Karpas-422 (cell line): Measurements from ENCODE around the gene PGS1. TPM values are rescaled to one million over a fixed set of nuclear protein-coding genes. Genes with fewer than 3 reads are reported as not detected.

ENCODE experiments used
- DNase-seq: peaks from one replicate; pipeline ENCODE4 v3.0.0-alpha.2; 2015
- H2AFZ ChIP-seq: fragments of 200-600 bp; sonication (generic); 2 replicates; pipeline ENCODE4 v1.6.1; 2014; ENCODE audit warnings: antibody characterized with exemption, low read length, mixed read lengths
- H3K27ac ChIP-seq: fragments of 200-600 bp; sonication (generic); 2 replicates; pipeline ENCODE4 v1.5.1; 2014; ENCODE audit warnings: mild to moderate bottlenecking, low read length, moderate library complexity
- H3K27me3 ChIP-seq: fragments of 200-600 bp; sonication (generic); 2 replicates; pipeline ENCODE4 v1.6.1; 2014; ENCODE audit warnings: low read length, mixed read lengths
- H3K36me3 ChIP-seq: fragments of 200-600 bp; sonication (generic); 2 replicates; pipeline ENCODE4 v1.6.1; 2014; ENCODE audit warnings: low read length, mixed read lengths; ENCODE audit not compliant: insufficient read depth
- H3K4me1 ChIP-seq: fragments of 200-600 bp; sonication (generic); 2 replicates; pipeline ENCODE4 v1.6.1; 2014; ENCODE audit warnings: mild to moderate bottlenecking, low read length, mixed read lengths
- H3K4me2 ChIP-seq: fragments of 200-600 bp; sonication (generic); 2 replicates; pipeline ENCODE4 v1.6.1; 2014; ENCODE audit warnings: low read length, low read depth, mild to moderate bottlenecking; ENCODE audit not compliant: poor library complexity, severe bottlenecking
- H3K4me3 ChIP-seq: fragments of 200-600 bp; sonication (generic); 2 replicates; pipeline ENCODE4 v1.5.1; 2014; ENCODE audit warnings: mild to moderate bottlenecking, antibody characterized with exemption, low read length, mixed read lengths
- H3K79me2 ChIP-seq: fragments of 200-600 bp; sonication (generic); 2 replicates; pipeline ENCODE4 v1.6.1; 2014; ENCODE audit warnings: mild to moderate bottlenecking, low read length, mixed read lengths
- H3K9ac ChIP-seq: fragments of 200-600 bp; sonication (generic); 2 replicates; pipeline ENCODE4 v1.6.0; 2014; ENCODE audit warnings: low read length
- H3K9me2 ChIP-seq: fragments of 200-600 bp; sonication (generic), shearing (Covaris generic); replicated peaks from 2 replicates; pipeline ENCODE4 v1.6.0; 2014; ENCODE audit warnings: mild to moderate bottlenecking, low read length, moderate library complexity; ENCODE audit not compliant: insufficient read depth
- H3K9me3 ChIP-seq: fragments of 300-700, 200-600 bp; sonication (generic); 2 replicates; pipeline ENCODE4 v1.6.1; 2014; ENCODE audit warnings: low read length, mixed read lengths
- H4K20me1 ChIP-seq: fragments of 200-600 bp; sonication (generic); 2 replicates; pipeline ENCODE4 v1.6.1; 2014; ENCODE audit warnings: mild to moderate bottlenecking, antibody characterized with exemption, low read length, low read depth; ENCODE audit not compliant: insufficient read depth
- total RNA-seq: library from RNA; depleted of rRNA; stranded (reverse); fragments of >200 nt; shearing (Covaris generic); gene quantifications from 2 replicates; pipeline ENCODE4 v1.2.3, GENCODE V29; 2014; ENCODE audit warnings: low replicate concordance

PGS1 gene
- total RNA-seq, 1 experiment from 2014 or later, result 15.9 TPM

DNA sequence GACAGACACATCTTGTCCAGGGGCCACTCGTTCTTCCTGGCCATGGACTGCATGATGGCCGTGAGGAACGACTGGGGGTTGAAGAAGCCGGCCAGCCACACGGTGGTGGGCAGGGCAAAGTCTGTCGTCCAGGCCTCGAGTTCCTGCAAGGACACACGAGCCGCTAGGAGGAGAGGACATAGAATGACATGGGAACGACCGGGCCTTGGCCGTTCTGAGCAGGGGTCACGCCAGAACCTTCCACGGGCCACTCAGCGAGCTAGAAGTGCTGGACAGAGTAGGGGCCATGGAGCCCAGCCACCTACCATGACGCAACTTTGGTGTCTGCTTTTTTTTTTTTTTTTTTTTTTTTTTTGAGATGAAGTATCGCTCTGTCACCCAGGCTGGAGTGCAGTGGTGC lies 47.0 kb downstream of the PGS1 start:
- Histone ChIP-seq H3K4me3 (no peak overlapping the region), H3K79me2 (no peaks in the 10 kb centered on the region), H4K20me1 (0 out of 2 replicates have a peak, but pooled peaks cover 8% of the 10 kb centered on the region), H3K4me2 (no peak overlapping the region), H2AFZ (no peak overlapping the region), H3K4me1 (no peaks in the 10 kb centered on the region), H3K27ac (no peak overlapping the region), H3K9me3 (no peaks in the 10 kb centered on the region), H3K36me3 (peaks cover 6% of the 10 kb centered on the region; the same call in 1 of the 2 replicates), H3K9me2 (no peaks in the 10 kb centered on the region), H3K9ac (no peak overlapping the region), H3K27me3 (no peaks in the 10 kb centered on the region)
- no peak for DNase-seq

DNA sequence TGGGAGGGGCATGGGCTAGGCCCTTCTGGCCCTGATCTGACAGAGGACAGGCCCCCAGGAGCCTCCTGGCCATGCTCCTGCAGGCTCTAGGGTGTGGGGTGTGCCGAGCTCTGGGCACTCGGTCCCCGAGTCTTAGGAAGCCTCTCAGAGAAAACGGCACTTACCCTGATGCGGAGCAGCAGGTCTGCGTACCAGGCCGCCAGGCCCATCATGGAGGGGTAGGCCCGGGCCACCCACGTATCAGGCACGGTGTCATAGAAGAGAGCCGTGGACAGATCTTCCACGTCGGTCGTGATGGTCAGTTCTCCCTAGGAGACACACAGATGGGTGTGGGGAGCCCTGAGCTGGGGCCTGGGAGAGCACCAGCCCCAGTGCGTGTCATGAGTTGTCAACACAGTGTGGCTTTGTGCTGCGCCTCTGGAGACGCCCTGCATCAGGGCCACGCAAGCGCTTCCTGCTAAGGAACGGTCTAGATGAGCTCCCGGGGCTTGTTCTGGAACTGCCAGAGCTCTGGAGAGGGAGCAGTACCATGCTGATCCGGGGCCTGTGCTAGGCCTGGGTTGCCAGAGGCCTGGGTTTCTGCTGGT lies 47.9 kb downstream of the PGS1 start:
- Histone ChIP-seq H3K79me2 (no peaks in the 10 kb centered on the region), H3K36me3 (peaks cover 6% of the 10 kb centered on the region; the same call in 1 of the 2 replicates), H2AFZ (no peak overlapping the region), H3K27me3 (no peaks in the 10 kb centered on the region), H3K27ac (no peak overlapping the region), H4K20me1 (0 out of 2 replicates have a peak, but pooled peaks cover 8% of the 10 kb centered on the region), H3K9me3 (no peaks in the 10 kb centered on the region), H3K4me2 (no peak overlapping the region), H3K9ac (no peak overlapping the region), H3K4me3 (no peak overlapping the region), H3K4me1 (no peaks in the 10 kb centered on the region), H3K9me2 (no peaks in the 10 kb centered on the region)
- DNase-seq, result no peak

DNA sequence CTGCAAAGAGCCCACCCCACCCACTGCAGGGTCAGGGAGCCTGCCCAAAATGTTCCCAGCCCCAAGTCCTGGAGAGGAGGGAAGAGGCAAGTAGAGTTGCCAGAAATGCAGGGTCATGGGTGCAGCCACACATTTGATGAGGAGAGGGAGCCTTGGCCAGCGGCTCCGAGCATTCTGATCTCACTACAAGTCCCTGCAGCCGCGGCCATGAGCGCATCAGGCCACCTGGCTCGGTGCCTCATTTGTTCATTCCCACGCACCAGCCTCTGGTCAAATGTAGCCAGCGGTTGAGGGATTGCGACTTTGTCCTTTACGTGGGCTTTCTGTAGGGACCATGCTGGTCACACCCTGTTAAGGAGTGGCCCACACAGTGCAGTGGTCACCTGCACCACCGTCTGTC lies 48.7 kb downstream of the PGS1 start:
- H3K4me1 ChIP-seq, result no peaks in the 10 kb centered on the region
- H3K9ac ChIP-seq, result no peak overlapping the region
- no peak overlapping the region for H3K27ac ChIP-seq
- no peak for DNase-seq
- no peaks in the 10 kb centered on the region for H3K79me2 ChIP-seq
- 0 out of 2 replicates have a peak, but pooled peaks cover 8% of the 10 kb centered on the region for H4K20me1 ChIP-seq
- H3K36me3 ChIP-seq, result peaks cover 6% of the 10 kb centered on the region; the same call in 1 of the 2 replicates
- H3K9me2 ChIP-seq, result no peaks in the 10 kb centered on the region
- no peak overlapping the region for H3K4me3 ChIP-seq
- H3K27me3 ChIP-seq, result no peaks in the 10 kb centered on the region
- no peak overlapping the region for H3K4me2 ChIP-seq
- no peak overlapping the region for H2AFZ ChIP-seq
- no peaks in the 10 kb centered on the region for H3K9me3 ChIP-seq

DNA sequence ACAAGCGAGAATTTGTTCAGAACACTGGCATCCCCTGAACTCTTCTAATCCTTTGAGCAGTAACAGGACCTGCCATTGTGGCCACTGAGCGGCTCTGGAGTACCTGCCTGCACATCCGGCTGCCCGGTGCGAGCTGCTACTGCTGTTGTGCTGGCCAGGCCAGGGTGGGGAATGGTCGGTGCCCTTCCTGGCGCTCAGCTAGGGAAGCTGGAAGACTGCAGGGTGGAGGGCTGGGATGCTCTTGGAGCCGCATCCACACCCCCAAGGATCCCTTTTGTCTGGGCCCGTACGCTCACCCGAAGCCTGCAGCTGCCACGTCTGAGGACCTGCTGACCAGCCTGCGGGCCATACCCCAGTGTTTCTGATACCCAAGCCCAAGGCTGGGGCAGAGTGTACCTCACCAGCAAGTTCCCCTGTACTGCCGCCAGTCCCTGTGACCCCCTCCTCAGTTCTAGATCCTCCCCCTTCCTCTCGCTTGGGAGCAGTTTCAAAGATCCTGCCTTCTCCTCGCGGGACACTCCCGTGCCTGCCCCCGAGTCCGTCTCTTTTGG lies 49.7 kb downstream of the PGS1 start:
- no peak overlapping the region for H3K4me2 ChIP-seq
- H3K4me1 ChIP-seq, result no peaks in the 10 kb centered on the region
- H3K36me3 ChIP-seq, result peaks cover 4% of the 10 kb centered on the region; the same call in 1 of the 2 replicates
- no peak overlapping the region for H2AFZ ChIP-seq
- no peaks in the 10 kb centered on the region for H3K79me2 ChIP-seq
- no peaks in the 10 kb centered on the region for H3K9me3 ChIP-seq
- H3K27me3 ChIP-seq, result no peaks in the 10 kb centered on the region
- H4K20me1 ChIP-seq, result 0 out of 2 replicates have a peak, but pooled peaks cover 3% of the 10 kb centered on the region
- no peak overlapping the region for H3K27ac ChIP-seq
- no peak for DNase-seq
- H3K9ac ChIP-seq, result no peak overlapping the region
- H3K9me2 ChIP-seq, result no peaks in the 10 kb centered on the region
- H3K4me3 ChIP-seq, result no peak overlapping the region

DNA sequence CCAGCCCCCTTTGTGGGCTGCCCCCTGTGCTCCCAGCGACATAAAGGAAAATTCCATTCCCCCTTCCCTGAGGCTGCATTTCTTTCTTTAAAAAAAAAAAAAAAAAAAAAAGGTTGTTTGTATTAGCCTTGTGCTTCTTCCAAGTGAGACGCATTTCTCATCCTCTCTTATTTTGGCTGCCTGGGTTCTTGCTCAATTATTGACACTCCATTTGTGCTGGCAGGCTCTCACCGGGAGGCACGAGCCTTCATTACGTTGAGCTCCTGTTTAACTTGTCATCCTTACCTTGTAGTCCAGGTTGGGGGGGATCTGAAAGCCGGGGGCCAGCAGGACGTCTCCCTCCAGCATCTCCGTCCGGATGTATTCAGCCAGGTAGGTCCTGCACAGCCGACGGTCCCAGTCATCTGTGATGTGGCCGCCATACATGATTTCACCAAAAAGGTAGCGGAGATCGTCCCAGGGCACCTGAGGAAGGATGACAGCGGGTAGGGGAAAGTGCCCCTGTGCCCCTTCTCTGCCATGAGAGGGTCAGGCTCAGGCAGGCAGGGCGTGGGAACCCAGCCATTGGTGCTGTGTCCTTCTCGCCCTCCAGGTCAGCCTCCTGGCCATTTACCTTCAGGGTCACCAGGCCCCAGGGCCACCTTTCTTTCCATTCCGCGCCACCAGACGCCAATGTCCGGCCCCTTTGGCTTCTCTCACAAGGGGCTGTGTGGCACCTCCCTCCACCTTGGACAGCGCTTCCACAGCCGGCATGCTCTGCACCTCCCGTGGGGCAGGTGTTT lies 50.6 kb downstream of the PGS1 start:
- H3K4me2 ChIP-seq, result no peak overlapping the region
- H3K4me3 ChIP-seq, result no peak overlapping the region
- no peak overlapping the region for H2AFZ ChIP-seq
- no peaks in the 10 kb centered on the region for H3K4me1 ChIP-seq
- no peaks in the 10 kb centered on the region for H3K79me2 ChIP-seq
- H3K9ac ChIP-seq, result no peak overlapping the region
- H3K27me3 ChIP-seq, result no peaks in the 10 kb centered on the region
- H3K27ac ChIP-seq, result no peak overlapping the region
- peaks cover 3% of the 10 kb centered on the region; the same call in 1 of the 2 replicates for H3K36me3 ChIP-seq
- no peaks in the 10 kb centered on the region for H3K9me2 ChIP-seq
- no peaks in the 10 kb centered on the region for H3K9me3 ChIP-seq
- peaks cover 6% of the 10 kb centered on the region; the same call in 1 of the 2 replicates for H4K20me1 ChIP-seq
- no peak for DNase-seq

DNA sequence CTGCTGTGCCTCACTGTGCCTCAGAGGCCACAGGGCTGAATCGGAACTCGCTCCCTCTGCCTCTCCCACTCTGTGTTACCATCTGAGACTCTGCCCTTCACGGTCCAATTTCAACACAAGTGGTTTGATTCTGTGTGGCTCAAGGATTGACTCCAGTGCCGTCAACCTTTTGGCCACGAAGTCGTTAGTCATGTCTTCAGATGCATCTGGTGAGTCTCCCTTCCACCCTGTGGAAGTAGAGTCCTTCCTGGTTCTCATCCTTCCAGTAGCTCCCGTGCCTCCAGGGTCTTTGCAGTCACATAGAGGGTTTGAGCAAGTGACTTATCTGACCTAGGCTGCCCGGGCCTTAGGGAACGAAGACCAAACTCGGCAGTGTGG lies 51.2 kb downstream of the PGS1 start:
- Histone ChIP-seq H3K27ac (no peak overlapping the region), H3K9me3 (no peaks in the 10 kb centered on the region), H2AFZ (no peak overlapping the region), H3K4me3 (no peak overlapping the region), H3K9me2 (no peaks in the 10 kb centered on the region), H3K9ac (no peak overlapping the region), H3K4me2 (no peak overlapping the region), H3K36me3 (no peaks in the 10 kb centered on the region), H3K79me2 (no peaks in the 10 kb centered on the region), H4K20me1 (peaks cover 8% of the 10 kb centered on the region; the same call in 1 of the 2 replicates), H3K4me1 (no peaks in the 10 kb centered on the region), H3K27me3 (no peaks in the 10 kb centered on the region)
- DNase-seq, result no peak

DNA sequence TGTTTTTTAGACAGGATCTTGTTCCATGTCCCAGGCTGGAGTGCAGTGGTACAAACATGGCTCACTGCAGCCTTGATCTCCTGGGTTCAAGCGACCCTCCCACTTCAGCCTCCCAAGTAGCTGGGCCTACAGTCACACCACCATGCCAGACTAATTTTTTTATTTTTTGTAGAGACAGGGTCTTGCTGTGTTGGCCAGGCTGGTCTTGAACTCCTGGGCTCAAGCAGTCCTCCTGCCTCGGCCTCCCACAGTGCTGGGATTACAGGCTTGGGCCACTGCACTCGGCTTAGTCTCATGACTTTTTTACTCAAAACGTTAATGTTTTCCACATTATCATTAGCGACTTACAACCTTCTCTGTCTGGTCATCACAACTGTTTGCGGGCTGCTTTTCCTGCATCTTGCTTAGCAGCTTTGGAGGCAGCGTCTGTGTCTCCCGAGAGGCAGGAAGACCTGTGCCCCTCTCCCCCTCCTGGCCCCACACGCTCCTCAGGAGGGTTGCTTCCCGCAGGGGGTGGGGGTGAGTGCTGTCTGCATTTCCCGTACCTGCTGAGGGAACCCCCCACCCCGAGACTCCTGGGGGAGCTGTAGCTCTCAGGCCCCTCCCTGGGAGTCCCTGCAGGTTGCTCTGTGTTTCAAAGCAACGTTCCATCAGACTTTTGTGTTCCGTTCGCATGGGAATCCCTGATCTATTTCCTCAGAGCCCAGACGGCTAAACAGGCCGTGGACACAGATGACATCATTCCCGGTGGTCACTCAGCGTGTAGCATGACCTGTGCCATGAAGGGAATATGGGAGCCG lies 52.6 kb downstream of the PGS1 start:
- Histone ChIP-seq H3K27me3 (no peaks in the 10 kb centered on the region), H3K79me2 (no peaks in the 10 kb centered on the region), H3K27ac (no peak overlapping the region), H3K9me3 (no peaks in the 10 kb centered on the region), H3K4me2 (no peak overlapping the region), H4K20me1 (peaks cover 13% of the 10 kb centered on the region; the same call in 1 of the 2 replicates), H3K36me3 (no peaks in the 10 kb centered on the region), H3K4me1 (no peaks in the 10 kb centered on the region), H2AFZ (no peak overlapping the region), H3K9ac (no peak overlapping the region), H3K4me3 (no peak overlapping the region), H3K9me2 (no peaks in the 10 kb centered on the region)
- no peak for DNase-seq

DNA sequence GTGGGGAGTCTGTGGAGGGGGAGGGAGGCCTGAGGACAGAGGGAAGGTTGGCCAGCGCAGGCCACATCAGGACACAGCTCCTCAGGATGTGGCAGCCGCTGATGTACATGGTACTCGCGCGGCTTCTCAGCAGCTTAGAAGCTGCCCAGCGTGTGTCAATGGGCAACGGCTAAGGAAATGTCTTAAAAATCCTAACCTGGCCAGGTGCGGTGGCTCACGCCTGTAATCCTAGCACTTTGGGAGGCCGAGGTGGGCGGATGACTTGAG lies 53.2 kb downstream of the PGS1 start:
- no peak overlapping the region for H3K4me3 ChIP-seq
- no peak overlapping the region for H3K9ac ChIP-seq
- H3K9me2 ChIP-seq, result no peaks in the 10 kb centered on the region
- no peak overlapping the region for H3K4me2 ChIP-seq
- peaks cover 13% of the 10 kb centered on the region; the same call in 1 of the 2 replicates for H4K20me1 ChIP-seq
- H3K79me2 ChIP-seq, result no peaks in the 10 kb centered on the region
- no peak for DNase-seq
- no peaks in the 10 kb centered on the region for H3K36me3 ChIP-seq
- no peaks in the 10 kb centered on the region for H3K9me3 ChIP-seq
- H2AFZ ChIP-seq, result no peak overlapping the region
- no peaks in the 10 kb centered on the region for H3K4me1 ChIP-seq
- no peak overlapping the region for H3K27ac ChIP-seq
- no peaks in the 10 kb centered on the region for H3K27me3 ChIP-seq
